ENCODE results near the gene RASAL3. TPM values are rescaled to one million over a fixed set of nuclear protein-coding genes. Genes with fewer than 3 reads are reported as not detected.

RASAL3 gene
- total RNA-seq (10 to 100 TPM in 1 of 2 donors, 1 to 10 TPM in 1; 7.6 to 27.1 TPM), polyA plus RNA-seq (ENCODE audit: insufficient read length in 6 of 6) (1 to 10 TPM; 2.0 to 3.1 (median 2.5) TPM)
- long read RNA-seq, donor 1, result 0 reads
- long read RNA-seq, donor 2, result 0 reads
- long read RNA-seq, donor 3, partial matches to known transcripts, result 0 of 1 reads
- long read RNA-seq, donor 3, other reads (novel, unspliced or antisense), result 0 of 1 reads
- long read RNA-seq, donor 4, partial matches to known transcripts, result 1 of 1 reads
- long read RNA-seq, donor 4, other reads (novel, unspliced or antisense), result 0 of 1 reads
- long read RNA-seq, donor 5, result 0 reads
- long read RNA-seq, donor 6, result 0 reads
- long read RNA-seq, donor 7, result 0 reads
- long read RNA-seq, donor 8, result 0 reads
- long read RNA-seq, donor 9, result 0 reads
- long read RNA-seq, donor 10, partial matches to known transcripts, result 4 of 4 reads
- long read RNA-seq, donor 10, other reads (novel, unspliced or antisense), result 0 of 4 reads
- long read RNA-seq, donor 11, result 0 reads
- long read RNA-seq, donor 12, result 0 reads

DNA sequence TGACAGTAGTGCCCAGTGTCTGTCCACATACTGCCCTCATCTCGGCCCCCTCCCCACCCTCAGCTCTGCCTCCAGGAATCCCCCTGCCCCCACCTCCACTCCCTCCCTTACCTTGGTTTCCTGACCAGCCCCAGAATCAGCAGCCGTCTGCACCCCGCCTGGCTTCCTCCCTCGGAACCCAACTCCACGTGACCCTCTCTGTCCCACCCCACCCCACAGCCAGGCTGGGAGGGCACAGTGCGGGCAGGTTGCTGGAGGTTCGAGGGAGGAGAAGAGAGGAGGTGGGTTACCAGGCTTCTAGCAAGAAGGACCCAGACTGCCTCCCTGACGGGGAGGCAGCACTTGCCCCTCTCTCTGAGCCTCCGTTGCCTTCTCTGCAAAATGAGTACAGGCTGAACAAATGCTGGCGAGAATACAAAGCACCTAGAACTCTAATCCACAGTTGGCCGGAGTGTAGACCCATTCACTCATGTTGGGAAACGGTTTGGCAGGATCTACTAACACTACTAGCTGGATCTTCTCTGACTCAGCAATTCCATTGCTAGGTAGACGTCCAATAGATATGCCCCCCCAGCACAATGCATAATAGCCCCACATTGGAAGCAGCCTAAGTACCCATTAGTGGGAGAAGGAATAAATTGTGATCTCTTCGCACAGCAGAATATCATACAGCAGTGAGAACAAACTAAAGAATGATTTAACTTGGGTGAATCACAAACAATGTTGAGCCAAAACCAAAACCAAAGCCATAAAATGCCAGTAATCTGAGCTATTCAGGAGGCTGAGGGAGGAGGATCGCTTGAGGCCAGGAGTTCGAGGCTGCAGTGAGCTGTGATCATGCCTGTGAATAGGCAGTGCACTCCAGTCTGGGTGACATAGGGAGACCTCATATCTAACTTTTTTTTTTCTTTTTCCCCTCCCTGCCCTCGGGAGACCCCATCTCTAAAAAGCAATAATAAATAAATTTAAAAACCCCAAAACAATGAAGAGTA lies at the start of gene RASAL3:
TSS of gene RASAL3 (minus strand) at position 151 of the 992 bp plus-strand sequence. CDS start 186 bp downstream, outside the sequence.
- Histone ChIP-seq H3K4me1 (peaks cover 3 to 63% of the 10 kb centered on the region in 2 donors), H3K36me3 (peaks cover 0 to 17% of the 10 kb centered on the region in 2 donors), H3K4me3 (peak within 1 kb of the TSS; percentile 24 to 58), H3K27ac (peak within 1 kb of the TSS; percentile 56 to 91), H3K9me3 (no peaks in the 10 kb centered on the region), H3K27me3 (peaks cover 8 to 25% of the 10 kb centered on the region in 2 donors)
- ATAC-seq (peak; percentile 65), DNase-seq (peak in 2 of 4 donors; percentile 55 to 89)
- TF ChIP-seq, protein P1, sequence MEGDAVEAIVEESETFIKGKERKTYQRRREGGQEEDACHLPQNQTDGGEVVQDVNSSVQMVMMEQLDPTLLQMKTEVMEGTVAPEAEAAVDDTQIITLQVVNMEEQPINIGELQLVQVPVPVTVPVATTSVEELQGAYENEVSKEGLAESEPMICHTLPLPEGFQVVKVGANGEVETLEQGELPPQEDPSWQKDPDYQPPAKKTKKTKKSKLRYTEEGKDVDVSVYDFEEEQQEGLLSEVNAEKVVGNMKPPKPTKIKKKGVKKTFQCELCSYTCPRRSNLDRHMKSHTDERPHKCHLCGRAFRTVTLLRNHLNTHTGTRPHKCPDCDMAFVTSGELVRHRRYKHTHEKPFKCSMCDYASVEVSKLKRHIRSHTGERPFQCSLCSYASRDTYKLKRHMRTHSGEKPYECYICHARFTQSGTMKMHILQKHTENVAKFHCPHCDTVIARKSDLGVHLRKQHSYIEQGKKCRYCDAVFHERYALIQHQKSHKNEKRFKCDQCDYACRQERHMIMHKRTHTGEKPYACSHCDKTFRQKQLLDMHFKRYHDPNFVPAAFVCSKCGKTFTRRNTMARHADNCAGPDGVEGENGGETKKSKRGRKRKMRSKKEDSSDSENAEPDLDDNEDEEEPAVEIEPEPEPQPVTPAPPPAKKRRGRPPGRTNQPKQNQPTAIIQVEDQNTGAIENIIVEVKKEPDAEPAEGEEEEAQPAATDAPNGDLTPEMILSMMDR (IDR thresholded peaks at IDR 0.05), result no peak
- intact Hi-C loops (cut with DNase I), result no loop called here

DNA sequence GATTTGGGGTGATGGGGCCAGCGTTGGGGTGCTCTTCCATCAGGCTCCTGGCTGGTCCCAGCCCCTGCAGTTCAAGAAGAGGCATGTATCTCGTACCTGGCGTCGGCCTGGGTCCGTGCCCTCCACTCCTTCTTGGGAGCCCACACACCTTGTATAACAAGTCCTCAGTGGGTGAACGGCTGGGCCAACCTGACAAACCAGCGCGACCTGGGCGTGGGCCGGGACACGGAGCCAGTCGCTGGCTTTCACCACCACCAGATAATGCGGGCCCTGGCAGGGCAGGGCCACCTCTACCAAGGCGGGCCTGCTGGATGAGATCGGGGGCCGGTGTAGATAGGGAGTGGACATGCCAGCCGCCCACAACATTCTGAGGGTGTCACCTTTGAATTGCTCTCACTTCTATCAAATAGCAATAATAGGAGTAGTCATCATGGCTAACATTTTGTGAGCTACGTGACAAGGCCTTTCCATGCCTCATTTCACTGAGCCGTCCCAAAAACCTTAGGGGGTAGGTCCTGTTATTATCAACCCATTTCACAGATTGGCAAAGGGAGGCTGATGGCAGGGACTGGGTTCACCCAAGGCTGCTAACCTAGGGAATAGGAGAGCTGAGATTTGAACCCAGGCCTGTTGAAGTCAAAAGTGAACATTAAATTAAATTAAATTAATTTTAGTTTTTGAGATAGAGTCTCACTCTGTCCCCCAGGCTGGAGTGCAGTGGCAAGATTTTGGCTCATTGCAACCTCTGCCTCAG lies 47.5 kb upstream of the RASAL3 start:
- DNase-seq (no peak), ATAC-seq (no peak)
- no peak overlapping the region for H3K27ac ChIP-seq
- H3K4me1 ChIP-seq, result peaks cover 0 to 12% of the 10 kb centered on the region in 2 donors
- no peaks in the 10 kb centered on the region for H3K36me3 ChIP-seq
- intact Hi-C loops (cut with DNase I), result no loop called here
- H3K4me3 ChIP-seq, result no peak overlapping the region
- peaks cover 17 to 51% of the 10 kb centered on the region in 2 donors for H3K27me3 ChIP-seq
- TF ChIP-seq, protein P1 (IDR thresholded peaks at IDR 0.05), result no peak
- peaks cover 0 to 10% of the 10 kb centered on the region in 2 donors for H3K9me3 ChIP-seq

DNA sequence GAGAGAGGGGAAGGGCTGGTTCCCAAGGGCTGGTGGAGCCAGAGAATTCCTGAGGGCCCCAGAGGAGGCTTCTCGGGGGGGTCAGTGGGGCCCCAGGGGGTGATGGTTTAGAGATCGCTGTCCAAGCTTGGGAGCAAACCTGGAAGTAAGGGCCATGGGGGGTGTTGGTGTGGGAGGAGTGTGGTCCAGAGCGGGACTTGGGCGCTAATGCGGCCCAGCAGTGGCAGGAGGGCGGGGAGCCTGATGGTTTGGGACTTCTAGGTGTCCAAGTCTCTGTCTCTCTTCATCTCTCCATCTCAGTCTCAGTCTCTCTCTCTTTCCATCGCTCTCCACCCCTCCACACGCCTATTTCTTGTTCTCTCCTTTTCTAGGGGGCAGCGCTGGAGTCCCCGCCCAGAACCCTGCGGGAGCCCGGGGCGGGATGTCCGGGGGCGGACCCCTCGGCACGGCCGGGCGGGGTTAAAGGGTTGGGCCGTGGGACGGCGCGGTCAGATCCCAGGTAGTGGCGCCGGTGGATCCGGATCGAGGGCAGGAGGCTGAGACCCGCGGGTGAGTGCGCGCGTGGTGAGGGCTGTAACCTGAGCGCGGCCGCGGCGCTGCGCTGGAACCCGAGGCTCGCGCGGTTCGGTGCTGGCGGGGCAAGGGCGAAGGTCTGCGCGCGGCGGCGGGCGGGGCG lies 43.8 kb upstream of the RASAL3 start, which contains the start of gene CYP4F22:
TSS of gene CYP4F22 (plus strand) at position 491 of the 676 bp plus-strand sequence. CDS start 16,812 bp downstream, outside the sequence.
- no peaks in the 10 kb centered on the region for H3K9me3 ChIP-seq
- intact Hi-C loops (cut with DNase I), result no loop called here
- DNase-seq, result peak in 1 of 4 donors; percentile 76
- peaks cover 17 to 85% of the 10 kb centered on the region in 2 donors for H3K27me3 ChIP-seq
- H3K36me3 ChIP-seq, result no peaks in the 10 kb centered on the region
- H3K4me3 ChIP-seq, result peak within 1 kb of the TSS in 1 of 2 donors; percentile 10
- H3K27ac ChIP-seq, result no peak within 1 kb of the TSS
- peaks cover 0 to 4% of the 10 kb centered on the region in 2 donors for H3K4me1 ChIP-seq
- no peak for ATAC-seq
- TF ChIP-seq, protein P1 (IDR thresholded peaks at IDR 0.05), result no peak
